GM12801 (cell line): ENCODE data around the gene RBM4.

Experiments used
- TF ChIP-seq, protein P1 (sequence below): IDR thresholded peaks from one replicate; pipeline ENCODE4 v1.5.1; 2011; ENCODE audit warnings: control low read depth; ENCODE audit not compliant: insufficient read length; ENCODE audit errors: extremely low read depth

The RBM4 gene

DNA sequence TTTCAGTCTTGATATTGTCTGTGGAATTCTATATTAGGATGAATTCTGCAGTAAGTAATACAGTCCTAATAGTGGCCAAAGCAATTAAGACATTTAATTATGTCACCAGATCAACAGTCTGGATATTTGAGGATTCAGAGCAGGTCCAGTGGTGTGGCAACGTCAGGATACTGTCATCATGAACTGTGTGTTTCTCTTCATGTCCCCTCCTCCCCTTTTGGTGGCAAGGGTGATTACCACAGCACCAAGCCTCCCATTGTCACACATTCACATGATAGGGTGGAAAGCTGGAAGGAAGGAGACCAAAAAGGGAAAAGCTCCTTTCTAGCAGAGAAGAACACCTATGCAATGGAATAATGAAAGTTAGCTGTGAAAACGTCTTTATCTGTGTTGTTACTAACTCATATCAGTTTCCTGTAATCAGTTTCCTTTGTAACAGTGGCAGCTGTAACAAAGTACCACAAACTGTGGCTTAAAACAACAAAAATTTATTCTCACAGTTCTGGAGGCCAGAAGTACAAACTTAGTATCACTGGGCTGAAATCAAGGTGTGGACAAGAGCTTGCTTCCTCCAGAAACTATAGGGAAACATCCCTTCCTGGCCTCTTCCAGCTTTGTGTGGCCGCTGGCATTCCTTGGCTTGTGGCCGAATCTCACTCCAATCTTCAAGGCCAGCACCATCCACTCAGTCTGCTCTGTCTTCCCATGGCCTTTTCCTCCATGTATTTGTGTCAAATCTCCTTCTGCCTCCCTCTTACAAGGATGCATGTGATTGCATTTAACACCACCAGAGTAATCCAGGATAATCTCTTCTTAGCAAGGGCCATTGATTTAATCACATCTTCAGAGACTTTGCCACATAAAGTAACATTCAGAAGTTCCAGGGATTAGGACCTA, 28.5 kb upstream of the RBM4 start:
- TF ChIP-seq, protein P1, sequence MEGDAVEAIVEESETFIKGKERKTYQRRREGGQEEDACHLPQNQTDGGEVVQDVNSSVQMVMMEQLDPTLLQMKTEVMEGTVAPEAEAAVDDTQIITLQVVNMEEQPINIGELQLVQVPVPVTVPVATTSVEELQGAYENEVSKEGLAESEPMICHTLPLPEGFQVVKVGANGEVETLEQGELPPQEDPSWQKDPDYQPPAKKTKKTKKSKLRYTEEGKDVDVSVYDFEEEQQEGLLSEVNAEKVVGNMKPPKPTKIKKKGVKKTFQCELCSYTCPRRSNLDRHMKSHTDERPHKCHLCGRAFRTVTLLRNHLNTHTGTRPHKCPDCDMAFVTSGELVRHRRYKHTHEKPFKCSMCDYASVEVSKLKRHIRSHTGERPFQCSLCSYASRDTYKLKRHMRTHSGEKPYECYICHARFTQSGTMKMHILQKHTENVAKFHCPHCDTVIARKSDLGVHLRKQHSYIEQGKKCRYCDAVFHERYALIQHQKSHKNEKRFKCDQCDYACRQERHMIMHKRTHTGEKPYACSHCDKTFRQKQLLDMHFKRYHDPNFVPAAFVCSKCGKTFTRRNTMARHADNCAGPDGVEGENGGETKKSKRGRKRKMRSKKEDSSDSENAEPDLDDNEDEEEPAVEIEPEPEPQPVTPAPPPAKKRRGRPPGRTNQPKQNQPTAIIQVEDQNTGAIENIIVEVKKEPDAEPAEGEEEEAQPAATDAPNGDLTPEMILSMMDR = no peak

DNA sequence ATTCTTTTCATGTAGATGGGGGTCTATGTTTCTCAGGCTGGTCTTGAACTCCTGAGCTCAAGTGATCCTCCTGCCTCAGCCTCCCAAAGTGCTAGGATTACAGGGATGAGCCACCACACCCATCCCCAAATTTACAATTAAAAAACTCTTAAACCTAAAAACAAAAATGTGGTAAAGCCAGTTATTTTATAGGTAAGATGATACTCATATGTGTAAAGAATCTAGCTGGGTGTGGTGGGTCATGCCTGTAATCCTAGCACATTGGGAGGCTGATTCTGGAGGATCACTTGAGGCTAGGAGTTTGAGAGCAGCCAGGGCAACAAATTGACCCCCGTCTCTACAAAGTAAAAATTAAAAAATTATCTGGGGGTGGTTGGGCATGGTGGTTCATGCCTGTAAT, 26.0 kb upstream of the RBM4 start:
- TF ChIP-seq, protein P1 = no peak

DNA sequence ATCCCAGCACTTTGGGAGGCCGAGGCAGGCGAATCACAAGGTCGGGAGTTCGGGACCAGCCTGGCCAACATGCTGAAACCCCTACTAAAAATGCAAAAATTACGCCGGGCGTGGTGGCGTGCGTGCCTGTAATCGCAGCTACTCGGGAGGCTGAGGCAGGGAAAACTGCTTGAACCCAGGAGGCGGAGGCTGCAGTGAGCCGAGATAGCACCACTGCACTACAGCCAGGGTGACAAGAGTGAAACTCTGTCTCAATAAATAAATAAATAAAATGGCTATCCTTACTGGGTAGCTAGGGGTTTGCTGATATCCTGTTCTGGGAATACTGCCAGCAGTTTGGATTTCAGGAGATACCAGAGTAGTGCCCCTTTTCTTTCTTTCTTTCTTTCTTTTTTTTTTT, 24.4 kb upstream of the RBM4 start:
- TF ChIP-seq, protein P1 = no peak

DNA sequence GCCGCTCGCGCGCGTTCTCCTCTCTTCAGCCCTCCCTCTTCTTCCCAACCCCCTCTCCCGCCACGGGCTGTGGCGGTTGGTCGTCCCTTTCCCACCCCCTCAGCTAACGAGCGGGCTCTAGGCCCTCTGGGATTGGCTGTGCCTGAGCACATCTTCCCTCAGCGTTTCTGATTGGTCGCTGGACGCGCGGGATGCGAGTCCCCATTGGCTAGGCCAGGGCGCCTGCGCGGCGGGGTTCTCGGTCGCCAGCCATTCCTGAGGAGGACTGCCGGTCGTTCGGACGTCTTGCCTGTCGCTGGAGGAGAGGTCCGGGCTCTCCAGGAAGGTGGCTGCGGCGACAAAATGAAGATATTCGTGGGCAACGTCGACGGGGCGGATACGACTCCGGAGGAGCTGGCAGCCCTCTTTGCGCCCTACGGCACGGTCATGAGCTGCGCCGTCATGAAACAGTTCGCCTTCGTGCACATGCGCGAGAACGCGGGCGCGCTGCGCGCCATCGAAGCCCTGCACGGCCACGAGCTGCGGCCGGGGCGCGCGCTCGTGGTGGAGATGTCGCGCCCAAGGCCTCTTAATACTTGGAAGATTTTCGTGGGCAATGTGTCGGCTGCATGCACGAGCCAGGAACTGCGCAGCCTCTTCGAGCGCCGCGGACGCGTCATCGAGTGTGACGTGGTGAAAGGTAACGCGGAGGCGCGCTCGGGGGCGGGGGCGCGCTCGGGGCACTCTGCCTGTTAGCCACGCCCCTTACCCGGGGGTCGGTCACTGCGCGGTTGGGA, 21.9 kb upstream of the RBM4 start, which contains the start of gene RBM14:
RBM14 (plus strand) TSS at position 252 of the 776 bp plus-strand sequence; CDS start at position 343, 91 bp downstream.
- TF ChIP-seq, protein P1 = no peak

DNA sequence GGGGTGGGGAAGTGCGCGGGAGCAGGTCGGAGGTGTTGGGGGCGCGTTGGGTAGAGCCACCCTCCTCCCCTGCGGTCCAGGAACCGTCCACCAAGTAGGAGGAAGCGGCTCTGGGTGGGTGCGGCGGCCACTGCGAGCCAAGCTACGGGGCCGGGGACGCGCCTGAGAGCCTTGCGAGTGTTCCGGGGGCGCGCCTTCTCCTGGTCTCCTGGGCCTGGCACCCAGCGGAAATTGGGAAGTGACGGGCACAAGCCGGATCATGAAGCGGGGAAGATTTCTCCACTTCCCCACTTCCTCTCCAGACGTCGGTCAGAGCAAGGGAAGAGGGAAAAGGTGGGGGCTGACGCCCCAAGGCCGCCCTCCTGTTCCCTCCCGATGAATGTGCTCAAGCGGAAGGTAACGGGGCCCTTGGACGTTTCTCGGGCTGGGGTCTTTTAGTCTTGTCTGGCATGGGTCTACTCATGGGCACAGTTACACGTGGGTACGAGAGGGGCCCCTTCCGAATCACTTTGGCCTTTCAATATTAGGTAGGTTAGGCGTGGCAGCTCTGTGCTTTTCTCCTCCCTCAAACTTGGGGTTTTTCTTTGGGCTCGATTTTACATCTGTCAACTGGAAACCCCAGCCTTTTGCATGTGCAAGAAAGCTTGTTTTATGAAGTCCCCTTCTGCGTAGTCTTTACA, 21.2 kb upstream of the RBM4 start:
- TF ChIP-seq, protein P1 = no peak

DNA sequence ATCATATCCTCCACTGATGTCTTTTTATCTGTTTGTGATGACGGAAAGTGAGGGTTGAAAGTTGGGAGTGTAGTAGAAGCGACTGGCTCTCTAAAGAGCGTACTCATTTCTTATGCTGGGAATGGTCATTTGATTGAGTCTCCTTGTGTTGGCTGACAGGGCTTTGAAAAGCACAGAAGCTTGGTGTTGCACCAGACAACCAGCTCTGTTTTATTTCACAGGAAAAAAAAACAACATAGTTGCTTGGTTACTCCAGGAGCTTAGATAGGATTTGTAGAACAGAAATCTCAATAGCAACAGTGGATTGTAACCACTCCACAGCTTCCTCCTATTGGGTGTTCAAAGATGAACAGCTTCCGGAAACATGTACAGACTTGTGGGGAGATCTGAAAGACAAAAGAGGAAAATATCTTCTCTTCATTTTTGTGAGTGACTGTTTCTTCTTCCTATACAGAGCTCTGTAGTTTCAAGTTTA, 19.4 kb upstream of the RBM4 start:
- TF ChIP-seq, protein P1 = no peak

DNA sequence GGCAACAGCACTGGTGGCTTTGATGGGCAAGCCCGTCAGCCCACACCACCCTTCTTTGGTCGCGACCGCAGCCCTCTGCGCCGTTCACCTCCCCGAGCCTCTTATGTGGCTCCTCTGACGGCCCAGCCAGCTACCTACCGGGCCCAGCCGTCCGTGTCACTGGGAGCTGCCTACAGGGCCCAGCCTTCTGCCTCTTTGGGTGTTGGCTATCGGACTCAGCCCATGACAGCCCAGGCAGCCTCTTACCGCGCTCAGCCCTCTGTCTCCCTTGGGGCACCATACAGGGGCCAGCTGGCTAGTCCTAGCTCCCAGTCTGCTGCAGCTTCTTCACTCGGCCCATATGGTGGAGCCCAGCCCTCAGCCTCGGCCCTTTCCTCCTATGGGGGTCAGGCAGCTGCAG, 14.1 kb upstream of the RBM4 start:
- TF ChIP-seq, protein P1 = no peak
